GM19351 (cell line): Measurements from ENCODE around the gene HELZ2.
"Not testable (repeated sequence)": the region's sequence is repeated elsewhere in the genome, so short reads cannot be mapped to it uniquely, and the experiment has no call there.

Source experiments
- ATAC-seq: cut with Tn5 transposase; IDR thresholded peaks from one replicate; pipeline ENCODE4 v1.9.1; 2021; ENCODE audit warnings: mild to moderate bottlenecking, moderate library complexity; ENCODE audit not compliant: unreplicated experiment

Gene HELZ2, protein sequence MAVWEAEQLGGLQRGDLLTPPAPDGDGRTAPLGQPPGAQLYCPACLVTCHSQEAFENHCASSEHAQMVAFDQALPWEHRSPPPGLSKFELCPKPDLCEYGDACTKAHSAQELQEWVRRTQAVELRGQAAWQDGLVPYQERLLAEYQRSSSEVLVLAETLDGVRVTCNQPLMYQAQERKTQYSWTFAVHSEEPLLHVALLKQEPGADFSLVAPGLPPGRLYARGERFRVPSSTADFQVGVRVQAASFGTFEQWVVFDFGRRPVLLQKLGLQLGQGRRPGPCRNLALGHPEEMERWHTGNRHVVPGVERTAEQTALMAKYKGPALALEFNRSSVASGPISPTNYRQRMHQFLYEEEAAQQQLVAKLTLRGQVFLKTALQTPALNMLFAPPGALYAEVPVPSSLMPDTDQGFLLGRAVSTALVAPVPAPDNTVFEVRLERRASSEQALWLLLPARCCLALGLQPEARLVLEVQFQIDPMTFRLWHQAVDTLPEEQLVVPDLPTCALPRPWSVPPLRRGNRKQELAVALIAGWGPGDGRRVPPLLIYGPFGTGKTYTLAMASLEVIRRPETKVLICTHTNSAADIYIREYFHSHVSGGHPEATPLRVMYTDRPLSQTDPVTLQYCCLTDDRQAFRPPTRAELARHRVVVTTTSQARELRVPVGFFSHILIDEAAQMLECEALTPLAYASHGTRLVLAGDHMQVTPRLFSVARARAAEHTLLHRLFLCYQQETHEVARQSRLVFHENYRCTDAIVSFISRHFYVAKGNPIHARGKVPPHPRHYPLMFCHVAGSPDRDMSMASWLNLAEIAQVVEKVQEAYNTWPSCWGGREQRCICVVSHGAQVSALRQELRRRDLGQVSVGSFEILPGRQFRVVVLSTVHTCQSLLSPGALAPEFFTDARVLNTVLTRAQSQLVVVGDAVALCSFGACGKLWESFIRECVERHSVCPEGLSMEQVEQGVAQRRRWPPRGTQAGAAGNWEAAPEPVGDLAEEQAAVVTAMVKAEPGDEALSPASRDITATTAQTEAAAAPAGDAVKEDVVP (N-terminal part only)

GRCh38 chr20:63574156-63574828, at the start of gene HELZ2:
HELZ2 (minus strand) TSS chr20:63574239; CDS start chr20:63572385, 1,854 bp downstream.
- ATAC-seq: no peak

DNA sequence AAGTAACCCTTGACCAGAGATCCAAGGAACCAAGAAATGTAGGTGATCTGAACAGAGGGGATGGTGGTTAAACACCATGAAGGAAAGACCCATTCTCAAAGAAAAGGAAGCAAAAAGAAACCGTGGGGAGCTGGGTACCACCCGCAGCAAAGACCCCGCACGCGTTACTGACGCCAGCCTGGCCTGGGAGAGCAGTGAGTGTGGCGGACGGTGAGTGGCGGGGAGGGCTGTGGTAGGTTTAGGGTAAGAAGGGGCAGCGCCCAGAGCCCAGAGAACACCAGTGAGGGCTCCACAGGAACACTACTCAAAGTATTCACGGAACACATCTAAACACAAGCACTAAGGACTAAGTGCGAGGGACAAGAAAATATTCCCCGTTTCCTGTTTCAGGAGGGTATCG, 48.7 kb upstream of the HELZ2 start:
- no peak for ATAC-seq

- no peak for ATAC-seq
Measured at GRCh38 chr20:63622096-63622495, 48.1 kb upstream of the HELZ2 start.

GRCh38 chr20:63620991-63621390, 47.0 kb upstream of the HELZ2 start:
- no peak for ATAC-seq

DNA sequence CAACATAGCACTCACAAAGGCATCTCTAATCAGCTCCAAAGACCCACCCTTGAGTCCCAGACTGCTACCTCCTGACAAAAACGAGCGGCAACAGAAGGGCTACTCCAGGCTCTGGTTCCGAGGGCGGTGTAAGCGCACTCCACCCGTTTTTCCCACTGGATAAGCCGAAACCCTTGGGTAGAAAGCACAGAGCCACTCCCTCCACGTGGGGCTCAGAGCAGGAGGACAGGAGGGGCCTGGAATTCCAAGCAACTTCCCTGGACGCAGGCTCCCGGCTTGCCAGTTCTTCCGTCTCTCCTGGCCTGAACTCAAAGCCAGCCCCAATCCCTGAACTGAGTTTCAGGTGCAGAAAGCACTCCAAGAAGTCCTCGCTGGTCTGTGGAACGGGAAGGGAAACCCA, 45.5 kb upstream of the HELZ2 start:
- no peak for ATAC-seq

GRCh38 chr20:63619086-63619485, 45.0 kb upstream of the HELZ2 start:
- no peak for ATAC-seq

GRCh38 chr20:63618291-63618980, 44.4 kb upstream of the HELZ2 start:
- no peak for ATAC-seq

DNA sequence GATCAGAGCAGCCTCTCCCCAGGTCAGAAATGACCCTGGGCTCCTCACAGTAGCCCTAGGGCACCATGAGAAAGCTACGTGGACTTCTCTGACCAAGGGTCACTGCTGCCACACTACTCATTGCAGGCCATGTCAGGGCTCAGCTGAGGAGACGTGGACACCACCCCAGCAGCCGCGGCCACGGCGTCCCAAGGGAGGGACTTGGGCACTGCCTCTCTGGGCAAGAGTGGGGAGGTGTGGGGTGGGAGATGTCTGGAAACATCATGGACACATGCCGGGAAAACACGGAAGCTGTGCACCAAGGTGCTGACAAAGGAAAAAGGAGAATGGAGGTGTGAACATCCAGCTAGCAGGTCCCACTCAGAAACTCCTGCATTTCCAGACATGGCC, 43.8 kb upstream of the HELZ2 start:
- no peak for ATAC-seq

DNA sequence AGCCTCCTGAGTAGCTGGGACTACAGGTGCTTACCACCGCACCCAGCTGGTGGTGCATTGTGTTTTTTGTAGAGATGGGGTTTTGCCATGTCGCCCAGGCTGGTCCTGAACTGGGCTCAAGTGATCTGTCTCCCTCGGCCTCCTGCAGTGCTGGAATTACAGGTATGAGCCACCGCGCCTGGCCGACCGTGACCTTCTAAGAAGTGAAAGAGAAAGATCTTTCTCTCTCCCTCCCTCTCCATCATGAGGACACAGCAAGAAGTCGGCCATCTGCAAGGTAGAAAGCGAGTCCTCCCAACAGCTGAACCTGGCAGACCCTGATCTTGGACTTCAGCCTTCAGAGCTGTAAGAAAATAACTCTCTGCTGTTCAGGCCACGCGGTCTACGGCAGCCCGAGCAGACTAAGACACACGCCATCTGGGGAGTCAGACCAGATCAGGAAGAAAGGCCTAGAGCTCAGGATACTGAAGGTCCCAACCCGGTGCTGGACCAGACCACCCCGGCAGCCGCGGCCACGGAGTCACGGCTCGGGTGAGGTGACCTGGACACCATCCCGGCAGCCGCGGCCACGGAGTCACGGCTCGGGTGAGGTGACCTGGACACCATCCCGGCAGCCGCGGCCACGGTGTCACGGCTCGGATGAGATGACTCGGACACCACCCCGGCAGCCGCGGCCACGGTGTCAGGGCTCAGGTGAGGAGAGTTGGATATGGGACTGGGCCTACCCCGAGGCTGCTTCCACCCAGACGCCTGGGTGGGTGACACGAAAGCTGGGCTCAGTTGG, 43.2 kb upstream of the HELZ2 start:
- ATAC-seq: no peak

DNA sequence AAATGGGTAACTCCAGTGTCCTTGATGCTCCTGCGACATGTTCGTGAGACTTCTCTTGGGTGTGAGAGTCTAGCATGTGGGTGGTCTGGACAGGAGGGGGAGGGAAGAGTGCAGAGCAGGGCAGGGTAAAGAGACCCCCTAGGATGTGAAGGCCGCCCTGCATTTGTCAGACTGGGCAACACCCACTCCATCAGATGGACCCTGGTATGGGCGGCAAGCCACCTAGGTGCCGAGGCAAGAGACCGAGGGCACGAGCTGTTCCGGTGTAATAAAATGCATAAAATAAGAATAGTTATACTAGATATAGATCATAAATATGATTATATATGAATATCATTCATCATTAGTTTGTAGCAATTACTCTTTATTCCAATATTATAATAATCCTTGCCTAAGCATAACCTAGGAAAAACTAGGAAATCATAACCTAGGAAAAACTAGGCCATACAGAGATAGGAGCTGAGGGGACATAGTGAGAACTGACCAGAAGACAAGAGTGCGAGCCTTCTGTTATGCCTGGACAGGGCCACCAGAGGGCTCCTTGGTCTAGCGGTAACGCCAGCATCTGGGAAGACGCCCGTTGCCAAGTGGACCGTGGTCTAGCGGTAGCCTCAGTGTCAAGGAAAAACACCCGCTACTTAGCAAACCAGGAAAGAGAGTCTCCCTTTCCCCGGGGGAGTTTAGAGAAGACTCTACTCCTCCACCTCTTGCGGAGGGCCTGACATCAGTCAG, 40.0 kb upstream of the HELZ2 start:
- not testable (repeated sequence) for ATAC-seq

- no peak for ATAC-seq
Measured at GRCh38 chr20:63612276-63612931, 38.4 kb upstream of the HELZ2 start.

DNA sequence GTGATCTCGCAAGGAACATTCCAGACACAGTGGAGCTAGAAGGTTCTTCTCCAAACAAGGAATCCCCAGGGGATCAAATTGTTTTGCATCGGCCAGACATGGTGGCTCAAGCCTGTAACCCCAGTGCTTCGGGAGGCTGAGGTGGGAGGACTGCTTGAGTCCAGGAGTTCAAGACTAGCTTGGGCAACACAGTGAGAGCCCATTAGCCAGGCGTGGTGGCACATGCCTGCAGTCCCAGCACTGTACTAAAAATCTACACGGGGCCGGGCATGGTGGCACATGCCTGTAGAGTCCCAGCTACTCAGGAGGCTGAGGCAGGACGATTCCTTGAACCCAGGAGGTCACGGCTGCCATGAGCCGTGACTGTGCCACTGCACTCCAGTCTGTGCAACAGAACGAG, 37.6 kb upstream of the HELZ2 start:
- ATAC-seq: no peak

DNA sequence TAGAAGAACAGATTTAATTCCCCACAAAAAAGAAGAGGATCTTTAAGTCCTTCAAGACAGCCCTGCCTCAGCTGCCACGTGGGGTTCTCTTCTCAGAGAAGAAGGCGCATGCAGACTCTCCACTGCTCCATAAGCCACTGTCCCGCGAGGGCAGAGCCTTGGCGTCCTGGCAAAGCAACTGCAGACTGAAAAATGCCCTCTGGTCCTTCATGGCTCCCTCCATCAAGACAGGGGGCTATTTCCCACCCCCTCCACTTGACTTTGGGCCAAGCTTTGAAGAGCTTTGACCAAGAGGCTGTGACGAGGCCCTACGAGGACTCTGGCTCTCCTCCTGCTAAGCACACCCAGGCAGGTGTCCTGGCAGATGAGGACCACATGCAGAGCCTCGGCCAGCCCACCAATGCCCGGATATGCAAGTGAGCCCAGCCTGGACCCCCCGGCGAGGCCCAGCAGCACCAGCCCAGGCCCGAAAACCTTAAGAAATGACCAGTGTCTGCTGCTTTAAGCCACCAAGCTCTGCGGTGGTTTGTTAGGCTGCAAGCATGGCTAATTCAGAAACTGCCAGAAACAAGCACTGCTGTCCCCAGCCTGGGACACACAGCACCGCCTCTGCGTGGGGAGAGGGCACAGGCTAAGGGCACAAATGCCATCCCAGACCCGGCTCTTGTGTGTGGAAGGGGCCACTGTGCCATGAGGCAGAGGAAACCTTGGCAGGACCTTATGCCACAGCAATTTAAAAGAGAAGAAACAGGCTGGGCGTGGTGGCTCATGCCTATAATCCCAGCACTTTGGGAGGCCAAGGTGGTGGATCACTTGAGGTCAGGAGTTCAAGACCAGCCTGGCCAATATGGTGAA, 36.8 kb upstream of the HELZ2 start:
- no peak for ATAC-seq

GRCh38 chr20:63606686-63607085, 32.6 kb upstream of the HELZ2 start:
- ATAC-seq: no peak

GRCh38 chr20:63602321-63602720, 28.3 kb upstream of the HELZ2 start:
- ATAC-seq: no peak

- not testable (repeated sequence) for ATAC-seq
Measured at GRCh38 chr20:63601679-63602078, 27.6 kb upstream of the HELZ2 start.

- no peak for ATAC-seq
Measured at GRCh38 chr20:63599396-63600050, 25.5 kb upstream of the HELZ2 start.
